GM23338 (cell line): Measurements from ENCODE around the gene OXCT2.
A peak's percentile ranks its signal among the peaks of the same experiment; 100 is the strongest.
"Not testable (repeated sequence)": the region's sequence is repeated elsewhere in the genome, so short reads cannot be mapped to it uniquely, and the experiment has no call there.

Experiments
- CREB1 ChIP-seq: fragments of 250-450 bp; sonication (Bioruptor Pico); IDR thresholded peaks from 2 replicates; pipeline ENCODE4 v1.5.0; 2020; ENCODE audit warnings: low read depth, mild to moderate bottlenecking, moderate library complexity
- CTCF ChIP-seq, 2 experiments: fragments of 200-600 bp in 1 of 2; sonication (generic) in 1 of 2; conservative IDR thresholded peaks; 2 replicates each; pipeline versions ENCODE4 v1.5.1 to v1.6.1; 2016 to 2017; ENCODE audit warnings: antibody characterized with exemption in 2 of 2, low read depth in 2 of 2, mild to moderate bottlenecking in 2 of 2, moderate library complexity in 1 of 2
- EZH2 ChIP-seq: fragments of 200-600 bp; sonication (generic); IDR thresholded peaks from one replicate; pipeline ENCODE4 v1.8.0; 2017; ENCODE audit warnings: antibody characterized with exemption, mild to moderate bottlenecking, low read depth; ENCODE audit not compliant: unreplicated experiment
- EZH2phosphoT487 ChIP-seq: fragments of 200-600 bp; sonication (generic); IDR thresholded peaks from one replicate; pipeline ENCODE4 v1.8.1; 2018; ENCODE audit warnings: antibody characterized with exemption; ENCODE audit not compliant: unreplicated experiment
- JUNB ChIP-seq: IDR thresholded peaks from one replicate; pipeline ENCODE4 v1.6.1; 2016; ENCODE audit warnings: antibody characterized with exemption; ENCODE audit not compliant: unreplicated experiment
- NANOG ChIP-seq: IDR thresholded peaks from 2 replicates; pipeline ENCODE4 v1.6.1; 2016; ENCODE audit warnings: antibody characterized with exemption, borderline replicate concordance
- POLR2AphosphoS5 ChIP-seq: IDR thresholded peaks from 2 replicates; pipeline ENCODE4 v1.6.1; 2016; ENCODE audit warnings: antibody characterized with exemption, low read depth
- REST ChIP-seq: IDR thresholded peaks from one replicate; pipeline ENCODE4 v1.6.1; 2018; ENCODE audit warnings: antibody characterized with exemption; ENCODE audit not compliant: unreplicated experiment
- STAT1 ChIP-seq: IDR thresholded peaks from one replicate; pipeline ENCODE4 v1.6.1; 2016; ENCODE audit warnings: antibody characterized with exemption; ENCODE audit not compliant: unreplicated experiment
- ZNF462 ChIP-seq: fragments of 250-450 bp; sonication (Bioruptor Pico); IDR thresholded peaks from 2 replicates; pipeline ENCODE4 v1.5.0; 2020; ENCODE audit warnings: mild to moderate bottlenecking, moderate library complexity

GRCh38 chr1:39817091-39817932, 46.2 kb upstream of the OXCT2 start:
- TF ChIP-seq REST; EZH2; POLR2AphosphoS5; JUNB; EZH2phosphoT487; NANOG; STAT1; CREB1 (CRISPR knock-in tag); ZNF462: not testable (repeated sequence)
- TF ChIP-seq CTCF (conservative IDR thresholded peaks at IDR 0.05; ENCODE audit: low read depth in 2 of 2), result peak; percentile 44 to 62
